GM18507 (cell line): Measurements from ENCODE around the gene RBM4.

Experiments
- DNase-seq: peaks from one replicate; pipeline ENCODE4 v3.0.0; 2011; ENCODE audit warnings: low read depth; ENCODE audit not compliant: insufficient read length; ENCODE audit errors: extremely low spot score
- FAIRE-seq: peaks from 2 replicates; lab custom pipeline; 2011; peaks lifted over from hg19 to GRCh38; lab: Jason Lieb, UNC

RBM4 gene

GRCh38 chr11:66686100-66686785 is 47.7 kb downstream of the RBM4 start:
- no peak for FAIRE-seq
- no peak for DNase-seq

GRCh38 chr11:66686801-66687750 is 48.6 kb downstream of the RBM4 start:
- FAIRE-seq (no peak), DNase-seq (no peak)

GRCh38 chr11:66687831-66688281 is 49.4 kb downstream of the RBM4 start:
- no peak for FAIRE-seq
- no peak for DNase-seq

- DNase-seq (no peak), FAIRE-seq (no peak)
Measured at GRCh38 chr11:66688561-66689534, 50.3 kb downstream of the RBM4 start.

- no peak for DNase-seq
- no peak for FAIRE-seq
Measured at GRCh38 chr11:66689661-66690590, 51.4 kb downstream of the RBM4 start.

- DNase-seq (no peak), FAIRE-seq (no peak)
Measured at GRCh38 chr11:66691311-66691980, 52.9 kb downstream of the RBM4 start.

GRCh38 chr11:66692446-66692845 is 53.9 kb downstream of the RBM4 start:
- FAIRE-seq (no peak), DNase-seq (no peak)

- FAIRE-seq = no peak
Measured at GRCh38 chr11:66692871-66693331, 54.4 kb downstream of the RBM4 start.

GRCh38 chr11:66693356-66694055 is 55.0 kb downstream of the RBM4 start:
- no peak for DNase-seq

More at GRCh38 chr11:66692871-66693331, 54.4 kb downstream of the RBM4 start:
- DNase-seq = no peak

GRCh38 chr11:66694056-66694410 is 55.5 kb downstream of the RBM4 start:
- FAIRE-seq (no peak), DNase-seq (no peak)

More at GRCh38 chr11:66693356-66694055, 55.0 kb downstream of the RBM4 start:
- no peak for FAIRE-seq

- peak; percentile 94 for FAIRE-seq
- peak; percentile 71 for DNase-seq
Measured at GRCh38 chr11:66694732-66695207, 56.3 kb downstream of the RBM4 start.
